Activated gamma-delta T cell (primary cell): ENCODE measurements around the gene DCBLD2.

Experiments
- DNase-seq: peaks from one replicate; lab custom pipeline; 2025; lab: John Stamatoyannopoulos, UW

DCBLD2 gene

GRCh38 chr3:98766924-98767323 lies 134.6 kb downstream of the DCBLD2 start:
- no peak for DNase-seq

DNA sequence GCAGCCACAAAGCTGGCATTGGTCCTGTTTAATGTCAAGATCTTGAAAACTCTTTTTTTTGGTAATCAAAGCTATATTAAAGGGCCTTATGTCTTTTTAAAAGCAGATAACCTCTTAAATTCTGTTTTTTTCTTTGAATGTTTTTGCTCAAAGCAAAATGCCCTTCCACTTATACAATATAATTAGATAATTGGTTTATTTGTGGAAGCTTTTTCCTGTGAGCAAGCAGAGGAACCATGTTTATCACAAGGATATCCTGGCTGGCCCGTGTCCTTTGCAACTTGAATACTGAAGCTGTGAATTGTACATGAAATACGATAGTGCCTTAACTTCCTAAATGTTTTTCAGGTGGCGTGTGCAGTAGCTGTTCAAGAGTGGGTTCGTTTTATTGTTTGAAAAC lies 135.8 kb downstream of the DCBLD2 start:
- DNase-seq, result no peak

- no peak for DNase-seq
These were observed 137.0 kb downstream of the DCBLD2 start for GRCh38 chr3:98764472-98764884.

GRCh38 chr3:98763819-98764418 lies 137.6 kb downstream of the DCBLD2 start:
- no peak for DNase-seq

GRCh38 chr3:98763076-98763475 lies 138.4 kb downstream of the DCBLD2 start, which contains the start of gene ST3GAL6:
Gene ST3GAL6 (plus strand): TSS chr3:98763340. CDS start chr3:98768441, 5,101 bp downstream.
- DNase-seq, result no peak

- DNase-seq, result no peak
These were observed 139.8 kb downstream of the DCBLD2 start for GRCh38 chr3:98761643-98762229.

- DNase-seq, result no peak
These were observed 141.9 kb downstream of the DCBLD2 start for GRCh38 chr3:98759629-98760028.

DNA sequence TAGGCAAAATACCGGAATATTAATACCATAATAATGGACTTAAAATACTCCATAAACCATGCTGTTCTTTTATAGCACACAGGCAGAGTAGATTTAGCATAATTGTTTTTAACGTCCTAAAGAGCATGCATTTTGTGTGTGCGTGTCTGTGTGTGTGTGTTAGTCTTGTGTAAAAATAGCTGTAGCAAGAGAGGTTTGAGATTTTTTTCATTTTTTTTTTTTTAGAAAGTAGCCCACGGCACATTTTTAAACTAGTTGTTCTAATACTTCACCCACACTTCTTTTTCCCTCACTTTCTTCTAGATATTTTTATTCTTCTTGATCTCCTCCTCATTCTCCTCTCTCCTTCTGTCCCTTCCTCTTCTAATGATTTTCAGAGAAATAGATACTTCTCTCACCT lies 145.9 kb downstream of the DCBLD2 start:
- DNase-seq, result no peak

- DNase-seq, result no peak
These were observed 147.0 kb downstream of the DCBLD2 start for GRCh38 chr3:98754483-98754882.

GRCh38 chr3:98750276-98750919 lies 151.1 kb downstream of the DCBLD2 start:
- DNase-seq, result no peak

DNA sequence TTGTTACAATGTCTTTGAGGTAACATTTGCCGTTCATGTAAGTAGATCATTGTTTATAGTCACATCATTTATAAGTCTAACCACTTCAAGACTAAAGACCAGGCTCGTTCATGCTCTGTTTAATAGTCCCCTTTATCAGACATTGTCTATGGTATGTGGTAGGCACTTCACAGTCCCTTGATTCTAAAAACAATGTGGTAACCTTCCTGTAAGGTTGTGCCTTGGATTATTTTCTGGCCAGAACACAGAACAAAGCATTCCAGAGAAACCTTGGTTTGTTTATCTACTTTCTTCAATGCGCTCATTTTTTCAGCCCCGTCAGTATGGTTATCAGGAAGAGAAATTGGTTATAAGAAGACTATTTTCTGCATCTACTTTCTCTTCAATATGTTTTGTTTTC lies 154.6 kb downstream of the DCBLD2 start:
- no peak for DNase-seq

GRCh38 chr3:98746122-98746521 lies 155.4 kb downstream of the DCBLD2 start:
- DNase-seq, result no peak
